ENCODE measurements around the gene ADAMTSL2. TPM values are rescaled to one million over a fixed set of nuclear protein-coding genes. Genes with fewer than 3 reads are reported as not detected.

ADAMTSL2 gene
- polyA plus RNA-seq, result not detected in 3 replicates
- polyA plus RNA-seq (2011; ENCODE audit: low read depth), result not detected
- polyA plus RNA-seq (2011; cell fraction: cytosol; rRNA removed), result not detected in 2 replicates
- not detected in 2 replicates for polyA plus RNA-seq (2011; cell fraction: nucleus; rRNA removed)
- not detected in 2 replicates for polyA plus RNA-seq (2012; ENCODE audit: low replicate concordance)
- polyA minus RNA-seq, result not detected in 3 replicates
- polyA minus RNA-seq (2011; cell fraction: cytosol; rRNA and poly(A)+ RNA removed), result not detected
- polyA minus RNA-seq (2011; cell fraction: nucleus; rRNA and poly(A)+ RNA removed), result not detected in 2 replicates

- Histone ChIP-seq H3K9me3 (ENCODE audit: control insufficient read depth, low read depth, low read length) (no peaks in the 10 kb centered on the region), H3K4me1 (ENCODE audit: control insufficient read depth, extremely low read depth, insufficient read depth, low read length) (peaks cover 9% of the 10 kb centered on the region), H3K4me2 (ENCODE audit: control insufficient read depth, extremely low read depth, insufficient read depth, low read depth, low read length) (no peak within 1 kb of the TSS), H3K9ac (ENCODE audit: control insufficient read depth, extremely low read depth, insufficient read depth, low read length) (no peak within 1 kb of the TSS), H3K79me2 (ENCODE audit: control insufficient read depth, insufficient read depth, low read length) (no peaks in the 10 kb centered on the region), H3K4me3 (ENCODE audit: control insufficient read depth in 2 of 3, extremely low read depth in 1 of 3, insufficient read depth in 2 of 3, low read depth in 1 of 3, low read length in 3 of 3) (no peak within 1 kb of the TSS), H2AFZ (ENCODE audit: control insufficient read depth, low read length) (no peak within 1 kb of the TSS), H3K36me3 (ENCODE audit: control insufficient read depth in 2 of 2, extremely low read depth in 1 of 2, insufficient read depth in 2 of 2, low read length in 2 of 2) (no peaks in the 10 kb centered on the region), H4K20me1 (ENCODE audit: control insufficient read depth, extremely low read depth, insufficient read depth, low read length) (no peaks in the 10 kb centered on the region), H3K9me1 (ENCODE audit: control insufficient read depth, extremely low read depth, insufficient read depth, low read length) (no peaks in the 10 kb centered on the region), H3K27ac (ENCODE audit: control insufficient read depth, insufficient read depth, low read length) (no peak within 1 kb of the TSS), H3K27me3 (ENCODE audit: control insufficient read depth, extremely low read depth, insufficient read depth, low read length) (peaks cover 62% of the 10 kb centered on the region)
- TF ChIP-seq EZH2 (IDR thresholded peaks at IDR 0.05; ENCODE audit: low read length), result no peak
- TF ChIP-seq, protein P1, sequence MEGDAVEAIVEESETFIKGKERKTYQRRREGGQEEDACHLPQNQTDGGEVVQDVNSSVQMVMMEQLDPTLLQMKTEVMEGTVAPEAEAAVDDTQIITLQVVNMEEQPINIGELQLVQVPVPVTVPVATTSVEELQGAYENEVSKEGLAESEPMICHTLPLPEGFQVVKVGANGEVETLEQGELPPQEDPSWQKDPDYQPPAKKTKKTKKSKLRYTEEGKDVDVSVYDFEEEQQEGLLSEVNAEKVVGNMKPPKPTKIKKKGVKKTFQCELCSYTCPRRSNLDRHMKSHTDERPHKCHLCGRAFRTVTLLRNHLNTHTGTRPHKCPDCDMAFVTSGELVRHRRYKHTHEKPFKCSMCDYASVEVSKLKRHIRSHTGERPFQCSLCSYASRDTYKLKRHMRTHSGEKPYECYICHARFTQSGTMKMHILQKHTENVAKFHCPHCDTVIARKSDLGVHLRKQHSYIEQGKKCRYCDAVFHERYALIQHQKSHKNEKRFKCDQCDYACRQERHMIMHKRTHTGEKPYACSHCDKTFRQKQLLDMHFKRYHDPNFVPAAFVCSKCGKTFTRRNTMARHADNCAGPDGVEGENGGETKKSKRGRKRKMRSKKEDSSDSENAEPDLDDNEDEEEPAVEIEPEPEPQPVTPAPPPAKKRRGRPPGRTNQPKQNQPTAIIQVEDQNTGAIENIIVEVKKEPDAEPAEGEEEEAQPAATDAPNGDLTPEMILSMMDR (optimal IDR thresholded peaks at IDR 0.05 in 1 of 3, IDR thresholded peaks at IDR 0.05 in 1 of 3, conservative IDR thresholded peaks at IDR 0.05 in 1 of 3; ENCODE audit: extremely low read depth in 1 of 3, insufficient read depth in 2 of 3, low read length in 3 of 3), result no peak
- no peak for DNase-seq (ENCODE audit: low read depth, low spot score)
- dilution Hi-C loops (cut with MboI; ENCODE audit: extremely low pct_ligation_motif_present, low sequenced_read_pairs), result no loop called here
- FAIRE-seq, result no peak
Observed at GRCh38 chr9:133534346-133535291, at the start of gene ADAMTSL2. Gene ADAMTSL2 (plus strand): TSS chr9:133534704. CDS start chr9:133536713, 2,009 bp downstream.

DNA sequence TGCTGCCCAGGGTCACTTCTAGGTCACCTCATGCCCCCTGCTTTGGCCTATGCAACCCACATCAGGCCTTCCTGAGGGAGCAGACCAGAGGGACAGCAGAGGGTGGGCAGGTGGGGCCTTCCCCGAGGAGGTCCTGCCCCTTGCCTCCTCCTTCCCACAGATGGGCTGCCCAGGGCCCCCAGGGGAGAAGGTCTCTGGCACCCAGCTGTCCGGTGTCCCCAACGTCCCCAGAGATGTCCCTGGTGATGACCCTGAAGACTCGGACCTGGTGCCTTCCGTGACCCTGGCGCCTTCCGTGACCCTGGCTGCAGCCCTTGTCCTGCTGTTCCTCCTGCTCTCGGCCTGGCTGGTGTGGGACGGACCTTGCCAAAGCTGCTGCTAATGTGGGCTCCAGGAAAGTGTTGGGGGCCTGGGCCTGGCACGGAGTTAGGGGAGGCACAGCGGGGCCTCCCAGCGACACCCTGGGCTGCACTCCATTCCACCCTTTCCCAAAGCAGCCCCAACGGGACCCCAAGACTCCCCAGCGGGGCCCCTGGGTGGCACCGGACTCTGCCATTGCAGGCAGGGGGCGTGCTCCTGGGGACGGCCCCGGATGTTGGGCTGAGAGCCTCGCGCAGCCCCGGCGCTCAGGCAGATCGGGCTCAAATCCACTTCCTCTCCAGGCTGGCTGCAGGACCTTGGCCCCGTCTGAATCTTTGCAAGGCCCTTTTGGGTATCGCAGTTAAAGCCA, 48.8 kb upstream of the ADAMTSL2 start:
- no peaks in the 10 kb centered on the region for H3K4me1 ChIP-seq (ENCODE audit: control insufficient read depth, extremely low read depth, insufficient read depth, low read length)
- no peaks in the 10 kb centered on the region for H3K36me3 ChIP-seq (ENCODE audit: control insufficient read depth in 2 of 2, extremely low read depth in 1 of 2, insufficient read depth in 2 of 2, low read length in 2 of 2)
- H3K4me2 ChIP-seq (ENCODE audit: control insufficient read depth, extremely low read depth, insufficient read depth, low read depth, low read length), result no peak overlapping the region
- H3K9me3 ChIP-seq (ENCODE audit: control insufficient read depth, low read depth, low read length), result no peaks in the 10 kb centered on the region
- no peaks in the 10 kb centered on the region for H3K9me1 ChIP-seq (ENCODE audit: control insufficient read depth, extremely low read depth, insufficient read depth, low read length)
- H3K27ac ChIP-seq (ENCODE audit: control insufficient read depth, insufficient read depth, low read length), result no peak overlapping the region
- no peak overlapping the region for H3K4me3 ChIP-seq (ENCODE audit: control insufficient read depth in 2 of 3, extremely low read depth in 1 of 3, insufficient read depth in 2 of 3, low read depth in 1 of 3, low read length in 3 of 3)
- no peaks in the 10 kb centered on the region for H4K20me1 ChIP-seq (ENCODE audit: control insufficient read depth, extremely low read depth, insufficient read depth, low read length)
- no peaks in the 10 kb centered on the region for H3K79me2 ChIP-seq (ENCODE audit: control insufficient read depth, insufficient read depth, low read length)
- TF ChIP-seq, protein P1 (optimal IDR thresholded peaks at IDR 0.05 in 1 of 3, IDR thresholded peaks at IDR 0.05 in 1 of 3, conservative IDR thresholded peaks at IDR 0.05 in 1 of 3; ENCODE audit: extremely low read depth in 1 of 3, insufficient read depth in 2 of 3, low read length in 3 of 3), result no peak
- H3K27me3 ChIP-seq (ENCODE audit: control insufficient read depth, extremely low read depth, insufficient read depth, low read length), result peaks cover 22% of the 10 kb centered on the region
- DNase-seq (ENCODE audit: low read depth, low spot score), result no peak
- FAIRE-seq, result no peak
- H3K9ac ChIP-seq (ENCODE audit: control insufficient read depth, extremely low read depth, insufficient read depth, low read length), result no peak overlapping the region
- H2AFZ ChIP-seq (ENCODE audit: control insufficient read depth, low read length), result no peak overlapping the region
- dilution Hi-C loops (cut with MboI; ENCODE audit: extremely low pct_ligation_motif_present, low sequenced_read_pairs), result no loop called here
